Subcutaneous abdominal adipose tissue (tissue), 5 donors: ENCODE results near the gene CDS2.

Source experiments
- H3K27ac ChIP-seq: one replicate; pipeline ENCODE4 v1.7.0; 2013; ENCODE audit warnings: low read depth, mild to moderate bottlenecking, inconsistent platforms, low read length, moderate library complexity
- H3K27me3 ChIP-seq, 5 donors: one replicate each; pipeline ENCODE4 v1.7.0; 2013; ENCODE audit warnings: low read length in 5 of 5, inconsistent platforms in 1 of 5; ENCODE audit not compliant: control insufficient read depth in 5 of 5, insufficient read depth in 4 of 5
- H3K36me3 ChIP-seq, 5 donors: one replicate each; pipeline ENCODE4 v1.7.0; 2013; ENCODE audit warnings: low read length in 5 of 5; ENCODE audit not compliant: control insufficient read depth in 5 of 5, insufficient read depth in 5 of 5
- H3K4me1 ChIP-seq, 5 donors: one replicate each; pipeline ENCODE4 v1.7.0; 2013; ENCODE audit warnings: low read length in 5 of 5, mild to moderate bottlenecking in 3 of 5, moderate library complexity in 1 of 5; ENCODE audit not compliant: control insufficient read depth in 5 of 5, insufficient read depth in 5 of 5
- H3K4me3 ChIP-seq, 5 donors: one replicate each; pipeline ENCODE4 v1.7.0; 2013; ENCODE audit warnings: low read length in 5 of 5, low read depth in 1 of 5
- H3K9ac ChIP-seq, 5 donors: one replicate each; pipeline ENCODE4 v1.7.0; 2013; ENCODE audit warnings: low read length in 5 of 5, mild to moderate bottlenecking in 4 of 5, moderate library complexity in 3 of 5
- H3K9me3 ChIP-seq, 5 donors: one replicate each; pipeline ENCODE4 v1.7.0; 2013; ENCODE audit warnings: low read length in 5 of 5; ENCODE audit not compliant: control insufficient read depth in 5 of 5
- donor health status: healthy.
- donor health status: healthy.
- donor health status: healthy.
- donor health status: healthy.
- donor health status: healthy.

CDS2 gene

DNA sequence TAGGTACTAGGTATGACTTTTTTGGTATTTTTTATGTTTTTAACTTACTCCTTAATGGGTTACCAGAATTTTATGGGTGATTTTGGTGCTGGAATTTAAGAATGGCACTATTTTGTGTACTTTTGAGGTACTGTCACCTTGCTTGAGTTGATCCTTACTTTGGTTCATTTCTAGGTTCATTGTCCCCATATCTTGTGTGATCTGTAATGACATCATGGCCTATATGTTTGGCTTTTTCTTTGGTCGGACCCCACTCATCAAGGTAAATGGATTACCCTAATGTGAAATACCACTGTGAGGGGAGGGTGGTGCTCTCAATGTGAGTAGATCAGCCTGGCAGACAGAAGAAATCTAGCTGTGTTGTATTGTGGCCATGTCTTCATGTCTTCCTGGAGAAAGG lies 57.9 kb downstream of the CDS2 start:
- H3K27me3 ChIP-seq, result no peaks in the 10 kb centered on the region
- peaks cover 0 to 9% (median 3%) of the 10 kb centered on the region in 5 donors for H3K4me1 ChIP-seq
- H3K36me3 ChIP-seq, result peaks cover 19 to 85% (median 55%) of the 10 kb centered on the region in 5 donors
- H3K4me3 ChIP-seq, result no peak overlapping the region
- no peaks in the 10 kb centered on the region for H3K9me3 ChIP-seq
- H3K9ac ChIP-seq, result no peak overlapping the region
- H3K27ac ChIP-seq, result no peak overlapping the region

DNA sequence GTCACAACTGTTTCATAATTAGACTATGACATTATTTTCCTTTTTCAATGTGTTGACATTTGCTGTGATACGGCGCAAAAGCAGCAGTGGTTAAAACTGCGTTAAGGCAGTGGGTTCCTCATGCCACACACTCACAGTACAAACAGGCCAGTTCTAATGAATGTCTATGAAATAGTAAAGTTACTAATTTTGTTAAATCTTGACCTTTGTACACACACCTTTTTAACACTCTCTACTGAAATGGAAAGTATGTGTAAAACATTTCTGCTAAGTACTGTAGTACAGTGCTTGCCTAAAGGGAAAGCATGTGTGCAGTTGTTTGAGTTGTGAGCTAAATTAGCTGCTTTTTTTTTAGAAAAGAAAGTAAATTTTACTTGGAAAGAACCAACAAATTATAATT lies 60.3 kb downstream of the CDS2 start:
- Histone ChIP-seq H3K4me1 (peaks cover 0 to 15% (median 8%) of the 10 kb centered on the region in 5 donors), H3K9me3 (no peaks in the 10 kb centered on the region), H3K9ac (no peak overlapping the region), H3K36me3 (peaks cover 18 to 87% (median 66%) of the 10 kb centered on the region in 5 donors), H3K27me3 (no peaks in the 10 kb centered on the region), H3K4me3 (no peak overlapping the region), H3K27ac (no peak overlapping the region)

DNA sequence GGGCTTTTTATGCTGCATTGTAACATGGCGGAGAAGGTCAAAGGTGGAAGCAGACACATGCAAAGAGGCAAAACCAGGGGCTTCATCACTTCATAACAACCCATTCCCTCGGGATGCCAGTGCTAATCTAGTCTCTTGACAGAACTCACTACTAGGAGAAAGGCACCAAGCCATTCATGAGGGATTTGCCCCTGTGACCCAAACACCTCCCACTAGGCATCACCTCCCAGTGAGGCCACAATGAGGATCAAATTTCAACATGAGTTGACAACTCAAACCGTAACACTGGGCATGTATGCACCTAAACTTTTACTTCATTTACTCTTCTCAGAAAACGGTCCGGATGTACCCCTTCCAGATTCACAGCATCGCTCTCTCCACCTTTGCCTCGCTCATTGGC lies 61.9 kb downstream of the CDS2 start:
- H3K27me3 ChIP-seq, result no peaks in the 10 kb centered on the region
- no peak overlapping the region for H3K9ac ChIP-seq
- no peaks in the 10 kb centered on the region for H3K9me3 ChIP-seq
- H3K36me3 ChIP-seq, result peaks cover 6 to 80% (median 68%) of the 10 kb centered on the region in 5 donors
- H3K27ac ChIP-seq, result no peak overlapping the region
- peaks cover 0 to 10% (median 6%) of the 10 kb centered on the region in 5 donors for H3K4me1 ChIP-seq
- no peak overlapping the region for H3K4me3 ChIP-seq

DNA sequence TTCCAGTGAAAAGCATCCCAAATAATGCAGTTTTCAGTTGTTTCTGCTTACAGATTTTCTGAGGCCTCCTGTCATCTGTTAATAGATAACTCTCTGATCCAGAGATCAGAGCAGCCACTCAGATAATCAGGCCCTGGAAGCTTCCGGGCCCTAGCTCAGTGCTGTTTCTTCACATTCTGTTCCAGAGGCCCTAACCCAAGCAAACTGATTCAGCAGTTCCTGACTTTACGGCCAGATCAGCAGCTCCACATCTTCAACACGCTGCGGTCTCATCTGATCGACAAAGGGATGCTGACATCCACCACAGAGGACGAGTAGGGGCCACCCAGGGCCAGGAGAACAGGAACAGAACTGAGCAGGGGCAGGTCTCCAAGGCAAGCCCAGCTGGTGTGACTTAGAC lies 63.1 kb downstream of the CDS2 start:
- Histone ChIP-seq H3K27ac (no peak overlapping the region), H3K36me3 (peaks cover 6 to 84% (median 73%) of the 10 kb centered on the region in 5 donors), H3K4me3 (no peak overlapping the region), H3K4me1 (peaks cover 0 to 10% (median 6%) of the 10 kb centered on the region in 5 donors), H3K27me3 (no peaks in the 10 kb centered on the region), H3K9me3 (no peaks in the 10 kb centered on the region), H3K9ac (no peak overlapping the region)

DNA sequence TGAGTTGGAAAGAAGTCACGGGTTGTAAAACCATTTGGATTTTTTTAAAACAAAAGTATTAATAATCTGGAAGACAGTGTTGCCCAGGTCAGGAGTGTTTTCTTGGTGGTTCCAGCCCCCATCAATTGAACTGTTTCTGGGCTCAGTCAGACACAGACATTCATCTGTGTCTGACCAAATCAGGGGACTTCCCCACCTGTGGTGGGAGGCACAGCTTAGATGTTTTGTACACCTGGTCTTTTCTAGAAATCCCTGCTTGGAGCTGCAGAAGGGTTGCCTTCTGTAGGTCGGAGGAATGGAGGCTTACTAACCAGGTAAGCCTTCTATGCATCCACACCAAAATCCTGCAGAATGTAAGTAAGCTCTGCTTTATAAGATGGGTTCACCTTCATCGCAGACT lies 63.6 kb downstream of the CDS2 start:
- Histone ChIP-seq H3K4me1 (peaks cover 0 to 10% (median 6%) of the 10 kb centered on the region in 5 donors), H3K27ac (no peak overlapping the region), H3K4me3 (no peak overlapping the region), H3K36me3 (peaks cover 6 to 86% (median 76%) of the 10 kb centered on the region in 5 donors), H3K27me3 (no peaks in the 10 kb centered on the region), H3K9ac (no peak overlapping the region), H3K9me3 (no peaks in the 10 kb centered on the region)

DNA sequence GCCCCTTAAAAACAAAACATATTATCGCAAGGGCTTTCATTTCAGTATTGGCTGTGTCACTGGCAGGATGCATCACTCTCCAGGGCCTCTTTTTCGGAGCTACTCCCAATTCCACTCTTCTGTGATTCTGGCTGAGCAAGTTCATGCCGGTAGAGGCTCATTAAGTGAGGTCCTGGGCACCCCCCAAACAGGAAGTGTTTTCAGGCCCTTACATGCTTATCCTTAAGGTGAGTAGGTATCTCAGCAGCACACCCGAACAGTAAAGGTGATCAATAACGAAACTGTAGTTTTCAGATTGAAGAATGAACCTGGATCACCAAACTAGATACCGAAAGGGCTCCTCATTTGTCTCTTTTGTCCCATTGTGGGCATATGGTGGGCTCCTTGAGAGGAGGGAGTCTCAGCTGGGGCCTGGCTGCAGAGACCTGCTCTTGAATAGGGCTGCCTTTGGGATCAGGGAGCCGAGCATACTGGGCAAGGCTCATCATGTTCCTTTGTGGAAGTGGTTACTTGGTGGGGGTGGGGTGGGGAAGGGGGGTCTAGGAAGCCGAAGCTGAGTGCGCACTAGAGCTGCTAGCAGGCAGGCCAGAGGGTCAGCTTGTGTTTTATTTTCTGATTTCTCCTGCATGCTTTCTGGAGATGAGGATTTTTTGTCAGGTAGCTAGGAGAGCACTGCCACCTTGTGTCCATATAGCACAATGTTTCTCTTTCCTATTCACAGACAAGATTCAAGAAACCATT lies 65.2 kb downstream of the CDS2 start:
- H3K9ac ChIP-seq, result no peak overlapping the region
- H3K36me3 ChIP-seq, result peaks cover 5 to 78% (median 63%) of the 10 kb centered on the region in 5 donors
- no peak overlapping the region for H3K27ac ChIP-seq
- no peak overlapping the region for H3K4me3 ChIP-seq
- no peaks in the 10 kb centered on the region for H3K9me3 ChIP-seq
- peaks cover 0 to 10% (median 6%) of the 10 kb centered on the region in 5 donors for H3K4me1 ChIP-seq
- no peaks in the 10 kb centered on the region for H3K27me3 ChIP-seq

DNA sequence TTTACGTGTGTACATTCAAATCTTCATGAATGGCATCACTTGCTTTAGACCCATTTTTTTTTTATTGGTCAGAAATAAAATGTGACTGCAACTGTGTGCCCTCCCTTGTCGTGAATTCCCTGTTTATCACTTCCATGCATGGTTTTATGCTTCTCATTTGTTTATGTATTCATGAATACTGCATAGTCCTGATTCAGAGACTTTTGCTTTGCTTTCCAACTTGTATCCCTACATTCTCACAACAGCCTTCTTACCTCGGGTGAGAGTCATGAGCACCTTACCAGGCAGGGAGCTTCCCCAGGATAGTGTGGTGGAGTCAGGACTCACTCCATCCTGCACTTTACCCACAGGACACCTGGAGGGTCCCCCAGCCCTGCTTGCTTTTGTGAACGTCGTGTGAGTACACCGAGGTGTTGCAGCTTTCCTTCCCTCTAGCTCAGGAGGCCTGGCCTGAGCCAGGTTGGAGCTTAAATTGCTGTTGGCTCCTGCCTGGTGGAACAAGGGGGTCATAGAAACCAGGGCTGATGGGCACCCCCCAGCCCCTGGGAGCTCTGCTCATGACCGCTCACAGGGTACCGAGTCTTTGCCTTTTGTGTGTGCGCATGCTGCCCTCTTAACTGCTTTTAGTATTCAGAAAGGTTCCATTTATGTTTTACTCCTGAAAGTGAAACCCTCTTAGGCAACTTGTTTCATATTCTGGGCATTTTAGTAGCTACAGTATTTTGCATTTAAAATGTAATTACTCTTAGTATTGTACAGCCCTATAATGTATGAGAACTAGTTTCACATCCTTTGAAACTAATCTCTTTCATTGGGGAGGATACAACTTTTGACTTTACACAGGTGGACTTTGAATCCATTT lies 66.0 kb downstream of the CDS2 start:
- Histone ChIP-seq H3K27me3 (no peaks in the 10 kb centered on the region), H3K36me3 (peaks cover 2 to 78% (median 58%) of the 10 kb centered on the region in 5 donors), H3K4me1 (peaks cover 0 to 10% (median 6%) of the 10 kb centered on the region in 5 donors), H3K27ac (no peak overlapping the region), H3K9me3 (no peaks in the 10 kb centered on the region), H3K4me3 (no peak overlapping the region), H3K9ac (no peak overlapping the region)

DNA sequence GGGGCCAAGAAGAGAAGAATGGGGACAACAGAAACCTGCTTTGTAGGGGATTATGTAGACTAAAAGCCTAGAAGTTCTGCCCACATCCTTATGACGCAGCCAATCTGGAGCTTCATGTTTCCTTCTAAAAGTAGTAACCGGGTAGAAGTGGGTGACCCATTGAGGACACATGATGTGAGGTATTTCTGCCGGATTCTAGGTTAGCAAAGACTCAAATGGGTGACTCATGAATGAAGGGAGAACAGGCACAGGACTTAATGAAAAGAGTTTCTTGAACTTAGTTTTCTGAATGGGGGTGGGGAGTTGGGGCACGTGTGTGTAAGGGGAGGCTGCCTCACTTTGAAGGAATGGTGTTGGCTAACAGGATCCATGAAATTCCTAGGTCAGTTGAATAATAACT lies 68.8 kb downstream of the CDS2 start:
- no peaks in the 10 kb centered on the region for H3K9me3 ChIP-seq
- H3K4me1 ChIP-seq, result peaks cover 0 to 10% (median 6%) of the 10 kb centered on the region in 5 donors
- no peak overlapping the region for H3K27ac ChIP-seq
- no peak overlapping the region for H3K9ac ChIP-seq
- no peaks in the 10 kb centered on the region for H3K27me3 ChIP-seq
- no peak overlapping the region for H3K4me3 ChIP-seq
- peaks cover 0 to 64% (median 48%) of the 10 kb centered on the region in 5 donors for H3K36me3 ChIP-seq

DNA sequence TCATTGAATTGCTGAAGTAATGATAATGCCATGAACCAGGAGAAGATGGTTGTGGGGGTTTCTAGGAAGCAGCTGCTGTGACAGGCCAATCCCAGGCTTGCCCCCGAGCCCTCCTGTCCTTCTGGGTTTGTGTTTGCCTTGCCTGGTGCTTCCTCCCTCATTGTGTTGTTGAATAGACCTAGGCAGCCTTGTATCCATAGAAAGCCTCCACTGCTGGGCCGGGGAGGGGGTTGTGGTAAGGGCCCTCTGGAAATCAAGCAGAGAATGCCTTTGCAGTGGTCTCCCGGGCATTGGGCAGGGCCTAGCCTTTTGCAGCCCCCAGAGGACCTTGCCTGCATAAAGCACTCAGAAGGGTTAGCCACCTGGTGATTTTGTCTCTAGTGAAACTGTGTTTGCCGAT lies 69.3 kb downstream of the CDS2 start:
- peaks cover 0 to 60% (median 43%) of the 10 kb centered on the region in 5 donors for H3K36me3 ChIP-seq
- H3K27ac ChIP-seq, result no peak overlapping the region
- H3K9ac ChIP-seq, result no peak overlapping the region
- peaks cover 0 to 10% (median 6%) of the 10 kb centered on the region in 5 donors for H3K4me1 ChIP-seq
- no peaks in the 10 kb centered on the region for H3K27me3 ChIP-seq
- H3K9me3 ChIP-seq, result no peaks in the 10 kb centered on the region
- H3K4me3 ChIP-seq, result no peak overlapping the region

DNA sequence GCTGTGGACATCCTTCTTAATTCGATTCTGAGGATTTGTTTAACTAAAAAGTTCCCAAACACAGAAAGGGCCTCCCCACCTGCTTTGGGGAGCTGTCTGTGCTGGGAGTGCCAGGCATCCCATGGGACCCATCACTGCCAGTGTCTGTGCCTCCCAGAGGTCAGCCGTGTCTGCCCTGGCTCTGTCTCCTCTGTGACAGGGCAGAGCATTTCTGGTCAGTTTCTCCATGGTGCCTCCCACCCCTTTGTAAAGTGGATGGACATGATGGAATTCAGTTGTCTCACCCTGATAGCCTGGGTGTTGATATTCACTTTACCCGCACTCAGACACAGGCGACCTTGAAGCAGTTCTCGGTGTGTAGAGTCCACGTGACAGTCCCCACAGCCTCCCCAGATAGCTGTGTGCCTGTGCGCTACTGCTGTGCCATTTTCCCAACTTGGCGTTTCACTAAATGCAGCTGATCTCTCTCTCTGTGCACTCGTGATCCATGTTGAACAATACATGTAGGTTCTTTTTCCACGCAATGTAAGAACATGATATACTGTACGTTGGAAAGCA lies 70.5 kb downstream of the CDS2 start:
- H3K4me3 ChIP-seq, result no peak overlapping the region
- H3K9ac ChIP-seq, result no peak overlapping the region
- no peaks in the 10 kb centered on the region for H3K4me1 ChIP-seq
- H3K36me3 ChIP-seq, result peaks cover 0 to 54% (median 38%) of the 10 kb centered on the region in 5 donors
- H3K9me3 ChIP-seq, result no peaks in the 10 kb centered on the region
- H3K27ac ChIP-seq, result no peak overlapping the region
- no peaks in the 10 kb centered on the region for H3K27me3 ChIP-seq
